Measurements from ENCODE around the gene CEP95.

GRCh38 chr17:64470625-64471024 lies 36.2 kb upstream of the CEP95 start:
- TF ChIP-seq CTCF (tag by site-specific recombination; IDR thresholded peaks at IDR 0.05) (no peak), ZFHX2 (tag by site-specific recombination; conservative IDR thresholded peaks at IDR 0.05) (no peak), ZNF777 (tag by site-specific recombination; IDR thresholded peaks at IDR 0.05; ENCODE audit: borderline replicate concordance) (no peak), ZNF791 (tag by site-specific recombination; IDR thresholded peaks at IDR 0.05) (no peak), PRDM10 (tag by site-specific recombination; IDR thresholded peaks at IDR 0.05) (no peak), PBX3 (CRISPR knock-in tag; IDR thresholded peaks at IDR 0.05) (no peak), HOXD13 (CRISPR knock-in tag; IDR thresholded peaks at IDR 0.05; ENCODE audit: borderline replicate concordance) (no peak), ZBTB44 (tag by site-specific recombination; IDR thresholded peaks at IDR 0.05) (no peak), ZIC2 (tag by site-specific recombination; IDR thresholded peaks at IDR 0.05) (no peak), ZNF501 (tag by site-specific recombination; IDR thresholded peaks at IDR 0.05) (no peak), GFI1B (tag by site-specific recombination; IDR thresholded peaks at IDR 0.05) (no peak), ZNF639 (tag by site-specific recombination; IDR thresholded peaks at IDR 0.05) (no peak), ZNF132 (tag by site-specific recombination; IDR thresholded peaks at IDR 0.05; ENCODE audit: borderline replicate concordance) (no peak)
